A172 (cell line): ENCODE data around the gene PLXND1. TPM values are rescaled to one million over a fixed set of nuclear protein-coding genes. Genes with fewer than 3 reads are reported as not detected.
A peak's percentile ranks its signal among the peaks of the same experiment; 100 is the strongest.
"Not testable (repeated sequence)": the region's sequence is repeated elsewhere in the genome, so short reads cannot be mapped to it uniquely, and the experiment has no call there.

Source experiments
- DNase-seq: peaks from one replicate; pipeline ENCODE4 v3.0.0-alpha.2; 2015; ENCODE audit warnings: low spot score
- total RNA-seq: library from RNA; depleted of rRNA; stranded (reverse); fragments of >200 nt; shearing (Covaris generic); gene quantifications from 2 replicates; pipeline ENCODE4 v1.2.3, GENCODE V29; 2014

PLXND1 gene
- total RNA-seq, 1 experiment from 2014 or later = 210 TPM

DNA sequence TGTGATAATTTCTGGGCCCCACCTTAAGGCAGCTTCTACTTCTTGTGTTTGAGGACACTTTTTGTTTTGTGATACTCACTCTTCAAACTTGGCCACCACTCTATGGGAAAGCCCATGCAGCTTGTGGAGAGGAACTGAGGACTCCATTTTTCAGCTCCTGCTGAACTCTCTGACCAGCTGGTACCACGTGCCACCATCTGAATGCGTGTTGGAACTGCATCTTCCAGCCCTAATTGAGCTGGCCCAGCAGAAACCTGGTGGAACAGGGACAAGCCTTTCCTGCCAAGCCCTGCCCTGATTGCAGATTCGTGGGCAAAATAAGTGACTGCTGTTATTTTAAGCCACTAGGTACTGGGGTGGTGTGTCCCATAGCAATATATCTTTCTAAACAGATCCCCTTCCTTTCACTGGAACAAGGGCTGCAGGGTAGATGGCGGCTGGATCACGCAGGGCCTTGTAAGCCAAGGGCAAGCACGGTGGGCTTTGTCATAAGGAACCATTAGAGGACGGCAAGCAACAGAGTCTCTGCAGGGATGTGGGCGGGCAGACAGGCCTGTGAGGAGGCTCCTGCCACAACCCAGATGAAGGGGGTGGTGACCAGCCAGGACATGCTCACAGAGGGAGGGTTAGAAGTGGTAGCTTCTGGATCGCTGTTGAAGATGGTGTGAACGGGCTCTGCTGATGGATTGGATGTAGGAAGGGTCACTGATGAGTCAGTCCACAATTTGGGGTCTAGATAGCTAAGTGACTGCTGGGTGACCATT, 54.0 kb downstream of the PLXND1 start:
- peak; percentile 63 for DNase-seq

- DNase-seq = no peak
Measured at GRCh38 chr3:129549805-129550204, 56.7 kb downstream of the PLXND1 start.

DNA sequence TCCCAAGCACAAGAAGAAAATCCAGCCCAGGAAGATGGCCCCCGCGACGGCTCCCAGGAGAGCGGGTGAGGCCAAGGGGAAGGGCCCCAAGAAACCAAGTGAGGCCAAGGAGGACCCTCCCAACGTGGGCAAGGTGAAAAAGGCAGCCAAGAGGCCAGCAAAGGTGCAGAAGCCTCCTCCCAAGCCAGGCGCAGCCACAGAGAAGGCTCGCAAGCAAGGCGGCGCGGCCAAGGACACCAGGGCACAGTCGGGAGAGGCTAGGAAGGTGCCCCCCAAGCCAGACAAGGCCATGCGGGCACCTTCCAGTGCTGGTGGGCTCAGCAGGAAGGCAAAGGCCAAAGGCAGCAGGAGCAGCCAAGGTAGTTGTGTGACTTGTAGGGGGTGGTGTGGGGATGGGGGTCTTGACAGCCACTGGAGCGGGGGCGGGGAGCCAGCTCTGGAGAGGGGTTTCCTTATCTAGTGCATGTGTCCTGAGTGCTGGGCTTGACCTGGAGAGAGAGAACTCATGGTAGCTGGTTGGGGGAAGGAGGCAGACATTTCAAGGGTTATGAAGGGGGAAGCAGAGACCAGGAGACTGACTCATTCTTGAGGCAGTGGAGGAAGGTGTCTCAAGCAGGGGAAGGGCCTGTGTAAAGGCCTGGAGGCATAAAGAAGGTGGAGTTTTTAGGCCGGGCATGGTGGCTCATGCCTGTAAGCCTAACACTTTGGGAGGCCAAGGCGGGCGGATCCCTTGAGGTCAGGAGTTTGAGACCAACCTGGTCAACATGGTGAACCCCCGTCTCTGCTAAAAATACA, 57.3 kb downstream of the PLXND1 start:
- DNase-seq = peak; percentile 80

DNA sequence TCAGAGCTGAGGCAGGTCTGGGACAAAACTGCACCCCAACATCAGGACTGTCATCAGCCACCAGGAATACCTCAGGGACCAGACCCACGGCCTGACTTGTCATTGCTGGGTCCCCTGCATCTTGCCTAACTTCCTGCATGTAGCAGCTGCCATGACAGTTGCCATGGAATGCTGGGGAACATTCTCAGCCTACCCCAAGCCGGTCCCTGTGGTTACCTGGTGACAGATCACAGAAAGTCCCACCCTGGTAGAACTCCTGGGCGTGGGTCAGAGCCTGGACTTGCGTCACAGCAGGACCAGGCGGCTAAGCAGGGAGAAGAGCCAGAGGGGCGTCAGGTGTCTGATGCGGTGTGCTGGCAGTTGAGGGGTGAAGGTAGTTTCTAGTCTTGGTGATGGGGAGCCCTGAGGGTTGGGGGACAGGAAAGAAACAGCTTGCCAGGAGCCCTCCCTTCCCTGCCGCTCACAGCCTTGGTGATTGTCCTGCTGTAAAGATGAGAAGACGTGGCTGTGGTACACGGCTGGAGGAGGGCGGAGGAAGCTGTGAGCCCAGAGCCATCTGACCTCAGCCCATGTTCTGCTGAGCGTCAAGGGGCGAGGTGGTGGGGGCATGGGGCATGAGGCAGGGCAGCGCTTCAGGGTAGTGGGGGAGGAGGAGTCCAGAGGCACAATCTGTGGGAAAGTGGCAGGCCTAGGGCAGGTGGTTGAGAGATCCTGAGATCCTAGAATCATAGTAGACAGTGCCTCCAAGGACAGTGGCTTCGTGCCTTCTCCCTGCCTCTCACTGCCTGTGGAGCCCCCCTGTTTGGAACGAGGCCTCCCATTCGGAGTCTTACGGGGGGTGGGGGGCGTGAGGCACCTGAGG, 58.1 kb downstream of the PLXND1 start:
- no peak for DNase-seq

DNA sequence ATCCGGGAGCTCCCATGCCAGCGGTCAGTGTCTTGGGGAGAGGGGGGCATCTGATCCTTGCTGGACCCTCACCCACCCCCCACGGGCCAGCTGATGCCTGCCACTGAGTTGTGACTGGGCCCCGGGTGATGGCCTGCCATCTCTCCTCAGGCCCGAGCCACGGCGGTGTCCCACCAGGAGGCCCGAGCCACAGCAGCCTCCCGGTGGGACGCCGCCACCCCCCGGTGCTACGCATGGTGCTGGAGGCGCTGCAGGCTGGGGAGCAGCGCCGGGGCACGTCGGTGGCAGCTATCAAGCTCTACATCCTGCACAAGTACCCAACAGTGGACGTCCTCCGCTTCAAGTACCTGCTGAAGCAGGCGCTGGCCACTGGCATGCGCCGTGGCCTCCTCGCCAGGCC, 59.2 kb downstream of the PLXND1 start:
- DNase-seq = no peak

DNA sequence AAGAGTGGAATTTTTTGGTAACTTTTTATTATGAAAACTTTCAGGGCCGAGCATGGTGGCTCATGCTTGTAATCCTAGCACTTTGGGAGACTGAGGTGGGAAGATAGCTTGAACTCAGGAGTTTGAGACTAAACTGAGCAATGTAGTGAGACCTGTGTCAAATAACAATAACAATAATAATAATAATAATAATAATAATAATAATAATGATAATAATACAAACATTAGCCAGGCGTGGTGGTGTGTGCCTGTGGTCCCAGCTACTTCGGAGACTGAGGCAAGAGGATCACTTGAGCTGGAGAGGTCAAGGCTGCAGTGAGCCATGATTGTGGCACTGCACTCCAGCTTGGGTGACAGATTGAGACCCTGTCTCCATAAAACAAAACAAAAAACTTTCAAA, 60.5 kb downstream of the PLXND1 start:
- not testable (repeated sequence) for DNase-seq

- no peak for DNase-seq
Measured at GRCh38 chr3:129543999-129544398, 62.5 kb downstream of the PLXND1 start.

GRCh38 chr3:129543156-129543790, 63.2 kb downstream of the PLXND1 start, which contains the start of gene H1-8:
TSS of gene H1-8 (plus strand) at chr3:129543175. CDS start at chr3:129543219, 44 bp downstream.
- no peak for DNase-seq

GRCh38 chr3:129542747-129543146, 63.7 kb downstream of the PLXND1 start:
- DNase-seq = no peak

- no peak for DNase-seq
Measured at GRCh38 chr3:129540776-129541516, 65.5 kb downstream of the PLXND1 start.

DNA sequence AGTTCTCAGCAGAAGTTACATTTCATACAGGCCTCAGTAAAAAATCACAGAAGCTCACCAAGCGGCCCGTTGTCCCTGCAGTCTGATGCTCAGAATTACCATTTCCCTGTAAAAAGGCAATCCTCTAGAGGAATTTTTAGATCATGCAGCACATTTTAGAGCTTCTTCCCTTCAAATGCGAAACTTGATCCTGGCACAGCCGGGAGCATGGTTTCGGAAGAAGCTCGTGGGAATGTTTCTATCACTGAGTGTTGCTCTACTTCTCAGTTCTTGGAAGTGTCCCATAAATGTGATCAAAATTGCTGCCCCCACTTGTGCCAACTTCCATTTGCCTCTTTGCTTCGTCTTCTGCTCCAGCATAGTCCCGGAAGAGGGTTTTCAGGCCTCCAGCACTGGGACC, 67.3 kb downstream of the PLXND1 start:
- DNase-seq = no peak

GRCh38 chr3:129536804-129537203, 69.7 kb downstream of the PLXND1 start:
- no peak for DNase-seq

DNA sequence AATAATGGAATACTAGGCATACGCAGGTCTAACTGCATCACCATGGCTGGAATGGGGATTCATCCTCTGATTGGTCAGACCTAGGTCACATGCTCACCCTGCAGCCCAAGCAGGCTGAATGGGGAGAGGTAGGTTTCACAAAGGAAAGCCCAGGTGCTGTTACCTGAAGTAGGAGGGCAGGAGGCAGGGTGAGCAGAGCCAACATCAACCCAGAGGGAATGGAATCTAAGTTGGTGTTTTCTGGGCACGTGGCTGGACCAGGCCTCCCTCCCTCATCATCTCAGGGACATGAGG, 70.2 kb downstream of the PLXND1 start:
- no peak for DNase-seq

DNA sequence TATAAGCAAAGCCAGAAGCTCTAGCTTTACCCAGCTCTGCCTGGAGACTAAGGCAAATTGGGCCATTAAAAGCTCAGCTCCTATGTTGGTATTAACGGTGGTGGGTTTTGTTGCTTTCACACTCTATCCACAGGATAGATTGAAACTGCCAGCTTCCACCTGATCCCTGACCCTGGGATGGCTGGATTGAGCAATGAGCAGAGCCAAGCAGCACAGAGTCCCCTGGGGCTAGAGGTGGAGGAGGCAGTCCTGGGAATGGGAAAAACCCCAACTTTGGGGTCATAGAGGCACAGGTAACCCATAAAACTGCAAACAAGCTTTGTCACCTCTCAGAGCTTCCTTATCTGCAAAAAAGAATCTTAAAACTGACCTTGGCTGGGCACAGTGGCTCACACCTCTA, 71.4 kb downstream of the PLXND1 start:
- DNase-seq = no peak

DNA sequence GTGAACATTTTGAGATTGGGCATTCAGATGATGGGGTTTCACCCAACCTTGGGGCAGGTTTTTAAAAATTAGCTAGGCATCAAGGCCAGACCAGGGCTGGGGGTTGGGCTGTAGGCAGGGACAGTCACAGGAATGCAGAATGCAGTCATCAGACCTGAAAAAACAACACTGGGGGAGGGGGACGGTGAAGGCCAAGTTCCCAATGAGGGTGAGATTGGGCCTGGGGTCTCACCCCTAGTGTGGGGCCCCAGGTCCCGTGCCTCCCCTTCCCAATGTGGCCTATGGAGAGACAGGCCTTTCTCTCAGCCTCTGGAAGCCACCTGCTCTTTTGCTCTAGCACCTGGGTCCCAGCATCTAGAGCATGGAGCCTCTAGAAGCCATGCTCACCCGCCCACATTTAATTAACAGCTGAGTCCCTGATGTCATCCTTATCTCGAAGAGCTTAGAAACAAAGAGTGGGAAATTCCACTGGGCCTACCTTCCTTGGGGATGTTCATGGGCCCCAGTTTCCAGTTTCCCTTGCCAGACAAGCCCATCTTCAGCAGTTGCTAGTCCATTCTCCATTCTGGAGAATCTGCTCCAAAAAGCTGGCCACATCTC, 71.9 kb downstream of the PLXND1 start:
- DNase-seq = peak; percentile 41

DNA sequence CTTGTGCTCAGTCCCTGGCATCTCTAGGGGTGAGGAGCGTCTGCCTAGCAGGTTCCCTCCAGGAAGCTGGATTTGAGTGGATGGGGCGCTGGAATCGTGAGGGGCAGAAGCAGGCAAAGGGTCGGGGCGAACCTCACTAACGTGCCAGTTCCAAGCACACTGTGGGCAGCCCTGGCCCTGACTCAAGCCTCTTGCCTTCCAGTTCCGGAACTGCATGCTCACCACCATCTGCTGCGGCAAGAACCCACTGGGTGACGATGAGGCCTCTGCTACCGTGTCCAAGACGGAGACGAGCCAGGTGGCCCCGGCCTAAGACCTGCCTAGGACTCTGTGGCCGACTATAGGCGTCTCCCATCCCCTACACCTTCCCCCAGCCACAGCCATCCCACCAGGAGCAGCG, 73.1 kb downstream of the PLXND1 start:
- DNase-seq = no peak

GRCh38 chr3:129532261-129532660, 74.2 kb downstream of the PLXND1 start:
- DNase-seq = no peak

DNA sequence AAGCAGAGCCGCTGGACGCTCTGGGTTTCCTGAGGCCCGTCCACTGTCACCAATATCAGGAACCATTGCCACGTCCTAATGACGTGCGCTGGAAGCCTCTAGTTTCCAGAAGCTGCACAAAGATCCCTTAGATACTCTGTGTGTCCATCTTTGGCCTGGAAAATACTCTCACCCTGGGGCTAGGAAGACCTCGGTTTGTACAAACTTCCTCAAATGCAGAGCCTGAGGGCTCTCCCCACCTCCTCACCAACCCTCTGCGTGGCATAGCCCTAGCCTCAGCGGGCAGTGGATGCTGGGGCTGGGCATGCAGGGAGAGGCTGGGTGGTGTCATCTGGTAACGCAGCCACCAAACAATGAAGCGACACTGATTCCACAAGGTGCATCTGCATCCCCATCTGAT, 74.8 kb downstream of the PLXND1 start:
- no peak for DNase-seq

DNA sequence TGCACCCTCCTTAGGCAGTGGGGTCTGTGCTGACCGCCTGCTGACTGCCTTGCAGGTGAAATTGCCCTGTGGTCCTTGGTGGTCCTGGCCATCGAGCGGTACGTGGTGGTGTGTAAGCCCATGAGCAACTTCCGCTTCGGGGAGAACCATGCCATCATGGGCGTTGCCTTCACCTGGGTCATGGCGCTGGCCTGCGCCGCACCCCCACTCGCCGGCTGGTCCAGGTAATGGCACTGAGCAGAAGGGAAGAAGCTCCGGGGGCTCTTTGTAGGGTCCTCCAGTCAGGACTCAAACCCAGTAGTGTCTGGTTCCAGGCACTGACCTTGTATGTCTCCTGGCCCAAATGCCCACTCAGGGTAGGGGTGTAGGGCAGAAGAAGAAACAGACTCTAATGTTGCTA, 75.7 kb downstream of the PLXND1 start:
- no peak for DNase-seq

GRCh38 chr3:129530251-129530791, 76.2 kb downstream of the PLXND1 start:
- no peak for DNase-seq
